Measurements from ENCODE around the gene ADAMTSL1.

ADAMTSL1 gene

DNA sequence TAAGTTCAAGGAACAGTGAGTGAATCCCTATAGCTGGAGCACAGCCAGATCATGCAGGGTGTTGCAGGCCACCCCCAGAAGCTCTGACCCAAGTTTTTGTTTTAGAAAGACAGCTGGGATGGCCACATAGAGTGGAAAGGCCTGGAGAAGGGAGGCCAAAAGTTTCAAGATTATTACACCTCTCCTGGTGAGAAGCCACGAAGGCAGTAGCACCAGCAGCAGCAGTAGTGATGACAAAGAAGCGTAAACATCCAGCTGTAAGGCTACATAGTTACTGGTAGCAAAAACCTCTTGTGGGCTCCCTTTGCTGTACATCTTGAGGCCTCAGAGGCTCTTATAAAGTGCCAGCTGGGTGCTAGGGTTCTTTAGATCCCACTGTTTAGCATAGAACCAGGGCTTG is 11.8 kb downstream of the ADAMTSL1 start:
- Histone ChIP-seq H3K36me3 (ENCODE audit: control insufficient read depth, insufficient read depth, low read length, severe bottlenecking) (no peaks in the 10 kb centered on the region), H3K9me3 (ENCODE audit: control insufficient read depth, low read length) (no peaks in the 10 kb centered on the region), H3K4me3 (ENCODE audit: low read length) (no peak overlapping the region), H3K27me3 (replicated peaks; ENCODE audit: control insufficient read depth, insufficient read depth, low read length) (no peaks in the 10 kb centered on the region), H3K4me1 (ENCODE audit: control insufficient read depth, insufficient read depth, low read length) (peaks cover 63% of the 10 kb centered on the region), H3K9ac (ENCODE audit: low read length) (peak overlapping the region; percentile 9)
- no peak for DNase-seq (ENCODE audit: low read depth)

DNA sequence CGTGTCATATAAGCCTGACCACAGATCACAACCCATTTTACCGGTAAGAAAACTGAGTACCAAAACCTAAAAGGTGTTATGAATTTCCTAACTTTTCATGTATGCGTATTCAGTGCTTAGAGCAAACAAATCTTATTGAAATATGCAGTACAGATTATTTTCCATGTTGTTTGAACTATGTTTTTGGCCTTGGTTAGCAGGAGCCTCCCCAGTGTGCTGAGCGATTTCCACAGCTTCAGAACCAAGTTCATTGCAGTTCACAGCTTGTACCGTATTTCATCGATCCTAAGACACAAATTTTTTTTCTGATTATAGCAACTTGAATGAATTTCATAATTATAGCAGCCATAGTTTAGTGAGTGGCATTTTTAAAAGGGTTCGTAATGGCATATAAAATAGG is 13.7 kb downstream of the ADAMTSL1 start:
- no peaks in the 10 kb centered on the region for H3K9me3 ChIP-seq (ENCODE audit: control insufficient read depth, low read length)
- DNase-seq (ENCODE audit: low read depth) = no peak
- H3K9ac ChIP-seq (ENCODE audit: low read length) = peak overlapping the region; percentile 68
- peak overlapping the region; percentile 60 for H3K4me3 ChIP-seq (ENCODE audit: low read length)
- no peaks in the 10 kb centered on the region for H3K36me3 ChIP-seq (ENCODE audit: control insufficient read depth, insufficient read depth, low read length, severe bottlenecking)
- H3K4me1 ChIP-seq (ENCODE audit: control insufficient read depth, insufficient read depth, low read length) = peaks cover 70% of the 10 kb centered on the region
- no peaks in the 10 kb centered on the region for H3K27me3 ChIP-seq (replicated peaks; ENCODE audit: control insufficient read depth, insufficient read depth, low read length)

DNA sequence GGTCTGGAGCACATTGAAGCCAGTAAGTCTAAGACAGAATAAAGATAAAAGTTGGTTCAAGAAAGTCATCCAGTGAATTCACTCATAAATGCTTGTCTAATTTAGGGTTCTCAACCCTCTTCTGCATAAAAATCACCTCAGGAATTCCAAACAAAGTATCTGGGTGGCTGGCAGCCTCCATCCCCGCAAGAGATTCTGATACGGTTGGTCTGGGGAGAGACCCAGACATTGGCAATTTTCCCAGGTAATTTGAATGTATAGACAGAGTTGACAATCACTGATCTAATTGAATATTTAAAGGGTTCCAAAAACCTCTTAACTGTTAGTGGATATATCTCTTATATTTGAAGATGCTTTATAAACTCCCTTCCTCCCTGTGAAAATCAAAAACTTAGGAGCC is 14.9 kb downstream of the ADAMTSL1 start:
- H3K36me3 ChIP-seq (ENCODE audit: control insufficient read depth, insufficient read depth, low read length, severe bottlenecking) = no peaks in the 10 kb centered on the region
- no peak overlapping the region for H3K4me3 ChIP-seq (ENCODE audit: low read length)
- no peaks in the 10 kb centered on the region for H3K27me3 ChIP-seq (replicated peaks; ENCODE audit: control insufficient read depth, insufficient read depth, low read length)
- no peaks in the 10 kb centered on the region for H3K9me3 ChIP-seq (ENCODE audit: control insufficient read depth, low read length)
- peaks cover 83% of the 10 kb centered on the region for H3K4me1 ChIP-seq (ENCODE audit: control insufficient read depth, insufficient read depth, low read length)
- DNase-seq (ENCODE audit: low read depth) = no peak
- H3K9ac ChIP-seq (ENCODE audit: low read length) = peak overlapping the region; percentile 81

DNA sequence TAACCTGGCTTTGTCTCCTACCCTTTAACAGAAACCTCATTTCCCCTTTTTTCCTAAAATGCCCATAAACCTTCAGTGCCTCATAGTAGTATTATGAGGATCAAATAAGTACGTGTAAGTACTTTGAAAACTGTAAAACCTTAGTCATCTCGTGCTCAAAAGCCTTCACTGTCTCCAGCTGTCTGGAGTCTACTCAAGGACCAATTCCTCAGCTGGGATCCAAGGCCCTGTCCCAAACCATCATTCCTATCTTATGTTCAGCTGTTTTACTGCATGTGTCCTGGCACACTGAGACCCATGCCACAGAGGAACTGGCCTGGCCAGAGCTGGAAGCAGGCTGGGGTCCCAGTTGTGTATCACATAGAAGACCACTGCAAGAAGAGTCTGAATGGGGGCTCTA is 15.9 kb downstream of the ADAMTSL1 start:
- Histone ChIP-seq H3K4me3 (ENCODE audit: low read length) (peak overlapping the region; percentile 65), H3K4me1 (ENCODE audit: control insufficient read depth, insufficient read depth, low read length) (peaks cover 81% of the 10 kb centered on the region)

DNA sequence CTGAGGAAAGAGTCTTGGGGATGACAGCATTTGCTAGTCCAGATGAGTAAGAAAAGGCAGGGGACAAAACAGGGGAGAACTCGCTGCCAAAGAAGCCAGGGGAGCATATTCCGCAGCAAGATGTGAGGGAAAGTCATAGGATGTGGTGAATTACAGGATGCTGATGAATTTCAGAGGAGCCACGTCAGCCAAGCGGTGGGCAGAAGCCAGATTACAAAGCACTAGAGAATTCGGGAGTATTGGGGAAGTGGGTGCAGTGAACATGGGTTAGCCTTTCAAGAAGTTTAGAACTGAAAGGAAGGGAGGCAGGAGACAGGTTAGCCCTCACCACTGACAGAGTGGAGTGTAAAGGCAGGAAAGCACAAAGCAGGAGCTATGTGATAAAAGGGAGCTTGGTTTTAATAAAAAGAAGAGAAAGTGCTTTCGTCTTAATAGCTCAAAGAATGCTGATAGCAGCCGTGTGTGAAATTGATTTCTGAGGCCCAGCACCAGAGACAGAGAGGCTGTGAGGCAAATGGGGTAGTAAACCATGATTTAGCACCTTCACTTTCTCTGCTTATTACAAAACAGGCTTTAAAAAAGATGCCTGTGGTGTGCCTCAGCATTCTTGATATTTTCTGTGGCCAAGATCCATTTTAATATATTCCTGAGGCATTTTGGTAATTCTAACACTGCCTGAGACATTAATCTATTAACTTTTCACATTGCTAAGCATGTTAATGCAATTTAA is 16.9 kb downstream of the ADAMTSL1 start:
- Histone ChIP-seq H3K4me1 (ENCODE audit: control insufficient read depth, insufficient read depth, low read length) (peaks cover 73% of the 10 kb centered on the region), H3K4me3 (ENCODE audit: low read length) (peak overlapping the region; percentile 65), H3K9me3 (ENCODE audit: control insufficient read depth, low read length) (no peaks in the 10 kb centered on the region), H3K9ac (ENCODE audit: low read length) (peak overlapping the region; percentile 81), H3K27me3 (replicated peaks; ENCODE audit: control insufficient read depth, insufficient read depth, low read length) (no peaks in the 10 kb centered on the region), H3K36me3 (ENCODE audit: control insufficient read depth, insufficient read depth, low read length, severe bottlenecking) (no peaks in the 10 kb centered on the region)
- DNase-seq (ENCODE audit: low read depth) = peak; percentile 89

More for the DNA sequence above, 15.9 kb downstream of the ADAMTSL1 start:
- Histone ChIP-seq H3K9me3 (ENCODE audit: control insufficient read depth, low read length) (no peaks in the 10 kb centered on the region), H3K9ac (ENCODE audit: low read length) (peak overlapping the region; percentile 81), H3K36me3 (ENCODE audit: control insufficient read depth, insufficient read depth, low read length, severe bottlenecking) (no peaks in the 10 kb centered on the region), H3K27me3 (replicated peaks; ENCODE audit: control insufficient read depth, insufficient read depth, low read length) (no peaks in the 10 kb centered on the region)
- no peak for DNase-seq (ENCODE audit: low read depth)

DNA sequence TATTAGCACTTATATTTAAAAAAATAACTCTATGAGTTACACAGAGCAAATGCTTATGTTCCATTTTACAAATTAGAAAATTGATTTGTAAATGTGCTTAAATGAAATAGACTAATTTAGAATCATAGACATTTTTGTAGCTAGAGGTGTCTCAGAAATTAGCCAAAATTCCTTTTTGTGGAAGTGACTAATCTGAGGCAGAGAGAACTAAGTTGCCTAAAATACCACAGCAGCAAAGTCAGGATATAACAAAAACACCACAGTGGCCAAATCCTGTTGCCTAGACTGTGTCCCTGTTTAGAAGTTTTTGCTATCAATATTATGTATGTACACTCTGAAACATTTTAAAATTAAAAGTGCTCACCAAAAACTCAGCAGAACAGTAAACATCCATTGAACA is 18.7 kb downstream of the ADAMTSL1 start:
- Histone ChIP-seq H3K36me3 (ENCODE audit: control insufficient read depth, insufficient read depth, low read length, severe bottlenecking) (no peaks in the 10 kb centered on the region), H3K4me3 (ENCODE audit: low read length) (peak overlapping the region; percentile 12), H3K4me1 (ENCODE audit: control insufficient read depth, insufficient read depth, low read length) (peaks cover 76% of the 10 kb centered on the region), H3K9me3 (ENCODE audit: control insufficient read depth, low read length) (no peaks in the 10 kb centered on the region), H3K9ac (ENCODE audit: low read length) (peak overlapping the region; percentile 81), H3K27me3 (replicated peaks; ENCODE audit: control insufficient read depth, insufficient read depth, low read length) (no peaks in the 10 kb centered on the region)
- DNase-seq (ENCODE audit: low read depth) = peak; percentile 34

DNA sequence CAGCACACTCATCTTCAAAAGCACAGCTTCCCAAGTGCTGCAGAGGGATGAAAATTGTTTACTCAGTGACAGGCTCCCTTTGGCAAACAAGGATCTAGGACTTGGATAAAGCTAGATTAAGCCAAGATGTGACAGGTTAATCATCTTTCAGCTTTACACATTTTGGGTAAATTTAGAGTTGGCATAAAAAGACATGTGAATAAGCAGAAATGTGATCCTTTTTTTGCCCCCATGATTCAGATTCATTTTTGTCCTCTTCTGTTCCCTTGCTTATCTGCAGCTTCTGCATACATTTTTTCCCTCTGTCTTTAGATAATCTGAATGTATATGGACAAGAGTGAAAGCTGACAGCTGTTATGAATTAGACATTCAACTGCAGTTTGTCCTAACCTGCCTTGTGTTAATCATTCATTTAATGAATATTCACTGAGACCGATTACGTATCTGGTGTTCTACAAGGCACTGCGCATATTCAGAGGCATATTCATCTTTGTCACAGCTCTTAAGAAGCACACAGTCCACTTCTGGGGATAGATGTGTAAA is 19.6 kb downstream of the ADAMTSL1 start:
- H3K36me3 ChIP-seq (ENCODE audit: control insufficient read depth, insufficient read depth, low read length, severe bottlenecking) = no peaks in the 10 kb centered on the region
- peak overlapping the region; percentile 81 for H3K9ac ChIP-seq (ENCODE audit: low read length)
- no peaks in the 10 kb centered on the region for H3K27me3 ChIP-seq (replicated peaks; ENCODE audit: control insufficient read depth, insufficient read depth, low read length)
- no peaks in the 10 kb centered on the region for H3K9me3 ChIP-seq (ENCODE audit: control insufficient read depth, low read length)
- no peak overlapping the region for H3K4me3 ChIP-seq (ENCODE audit: low read length)
- peaks cover 72% of the 10 kb centered on the region for H3K4me1 ChIP-seq (ENCODE audit: control insufficient read depth, insufficient read depth, low read length)
- DNase-seq (ENCODE audit: low read depth) = no peak

DNA sequence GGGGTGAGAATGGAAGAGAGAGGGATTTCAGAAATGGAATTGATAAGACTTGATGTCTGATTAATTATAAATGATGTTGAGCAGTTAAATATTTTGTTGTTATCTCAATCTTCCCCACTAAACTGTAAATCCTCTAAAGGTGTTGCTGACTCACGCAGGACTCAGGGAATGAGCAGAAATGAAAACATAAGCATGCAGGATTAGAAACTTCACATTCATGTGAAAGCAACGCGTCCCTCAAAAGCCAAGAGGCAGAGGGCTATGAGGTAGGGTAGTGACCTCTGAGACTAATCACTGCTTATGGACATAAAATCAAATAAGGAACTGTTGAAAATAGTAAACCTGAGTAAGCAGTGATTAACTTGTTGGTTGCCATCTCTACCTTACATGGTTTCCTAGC is 21.1 kb downstream of the ADAMTSL1 start:
- no peak for DNase-seq (ENCODE audit: low read depth)
- H3K9ac ChIP-seq (ENCODE audit: low read length) = no peak overlapping the region
- no peaks in the 10 kb centered on the region for H3K36me3 ChIP-seq (ENCODE audit: control insufficient read depth, insufficient read depth, low read length, severe bottlenecking)
- no peaks in the 10 kb centered on the region for H3K9me3 ChIP-seq (ENCODE audit: control insufficient read depth, low read length)
- peaks cover 68% of the 10 kb centered on the region for H3K4me1 ChIP-seq (ENCODE audit: control insufficient read depth, insufficient read depth, low read length)
- no peaks in the 10 kb centered on the region for H3K27me3 ChIP-seq (replicated peaks; ENCODE audit: control insufficient read depth, insufficient read depth, low read length)
- H3K4me3 ChIP-seq (ENCODE audit: low read length) = no peak overlapping the region

DNA sequence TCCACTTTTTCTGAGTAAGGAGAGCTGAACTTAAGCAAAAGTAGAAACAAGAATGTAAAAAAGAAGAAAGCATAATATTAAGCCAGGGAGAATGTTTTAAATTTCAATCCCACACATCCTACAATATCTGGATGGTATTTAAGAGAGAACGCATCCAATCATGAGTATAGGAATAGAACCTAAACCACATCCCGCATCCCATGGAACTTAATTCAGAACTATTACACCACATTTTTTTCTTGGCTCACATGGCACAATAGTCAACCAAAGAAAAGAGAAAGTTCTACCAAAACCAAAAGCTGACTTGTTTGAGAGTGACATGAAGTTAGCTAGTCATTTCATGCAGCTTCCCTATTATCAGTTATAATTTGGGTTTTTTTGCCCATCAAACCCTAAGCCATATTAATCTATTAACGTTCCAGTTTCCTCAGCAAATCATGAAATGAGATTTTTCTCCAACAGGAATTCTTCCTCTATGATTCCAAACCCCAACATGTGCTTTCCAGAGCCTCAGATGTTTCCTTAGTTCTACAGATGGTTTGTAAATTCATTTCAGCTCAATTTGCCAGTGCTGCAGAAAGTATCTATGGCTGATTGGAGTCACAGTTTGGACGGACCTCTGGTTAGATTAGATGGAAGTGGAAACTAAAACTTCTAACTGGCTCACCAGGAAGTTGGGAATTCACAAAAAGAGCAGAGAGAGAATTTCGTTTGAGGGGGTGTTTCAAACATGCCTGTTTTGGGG is 22.5 kb downstream of the ADAMTSL1 start:
- Histone ChIP-seq H3K27me3 (replicated peaks; ENCODE audit: control insufficient read depth, insufficient read depth, low read length) (no peaks in the 10 kb centered on the region), H3K9me3 (ENCODE audit: control insufficient read depth, low read length) (no peaks in the 10 kb centered on the region), H3K4me1 (ENCODE audit: control insufficient read depth, insufficient read depth, low read length) (peaks cover 65% of the 10 kb centered on the region), H3K9ac (ENCODE audit: low read length) (peak overlapping the region; percentile 53), H3K36me3 (ENCODE audit: control insufficient read depth, insufficient read depth, low read length, severe bottlenecking) (no peaks in the 10 kb centered on the region), H3K4me3 (ENCODE audit: low read length) (peak overlapping the region; percentile 45)
- DNase-seq (ENCODE audit: low read depth) = no peak

DNA sequence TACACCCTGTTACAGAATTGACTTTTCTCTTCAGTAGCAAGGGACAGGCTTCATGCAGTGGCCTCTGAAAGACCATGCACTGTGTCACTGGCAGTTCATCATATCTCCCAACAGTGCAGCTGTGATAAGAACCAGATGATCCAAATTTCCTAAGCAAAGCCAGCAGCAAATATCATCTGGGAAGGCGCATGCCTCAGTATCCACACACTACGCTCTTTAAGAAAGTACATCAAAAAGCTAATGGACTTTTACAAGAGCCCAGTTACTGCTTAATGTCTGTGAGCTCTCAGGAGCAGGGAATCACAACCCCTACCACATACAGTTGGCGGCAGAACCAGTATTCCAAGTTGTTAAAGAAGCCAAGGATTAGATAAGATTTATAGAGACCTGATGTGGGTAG is 25.1 kb downstream of the ADAMTSL1 start:
- no peak overlapping the region for H3K4me3 ChIP-seq (ENCODE audit: low read length)
- no peaks in the 10 kb centered on the region for H3K36me3 ChIP-seq (ENCODE audit: control insufficient read depth, insufficient read depth, low read length, severe bottlenecking)
- H3K4me1 ChIP-seq (ENCODE audit: control insufficient read depth, insufficient read depth, low read length) = peaks cover 52% of the 10 kb centered on the region
- no peaks in the 10 kb centered on the region for H3K27me3 ChIP-seq (replicated peaks; ENCODE audit: control insufficient read depth, insufficient read depth, low read length)
- no peak overlapping the region for H3K9ac ChIP-seq (ENCODE audit: low read length)
- DNase-seq (ENCODE audit: low read depth) = no peak
- H3K9me3 ChIP-seq (ENCODE audit: control insufficient read depth, low read length) = no peaks in the 10 kb centered on the region

DNA sequence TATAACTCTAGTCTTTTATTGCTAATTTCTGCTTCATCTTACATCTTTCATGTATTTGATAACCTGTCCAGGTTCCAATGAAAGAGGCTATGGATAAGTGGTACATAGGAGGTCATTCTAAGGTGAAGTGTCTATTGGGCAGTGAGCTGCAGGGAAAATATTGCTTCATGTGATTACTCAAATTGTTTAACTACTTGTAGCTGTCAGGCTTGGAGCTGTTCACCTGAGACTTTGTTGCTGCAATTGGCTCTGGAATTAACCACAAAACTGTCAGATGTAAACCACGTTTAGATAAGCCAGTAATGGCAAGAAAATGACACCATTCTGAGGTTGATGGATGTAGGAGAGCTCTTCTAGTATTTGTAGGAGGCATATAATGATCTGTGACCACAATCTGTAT is 26.0 kb downstream of the ADAMTSL1 start:
- no peak overlapping the region for H3K4me3 ChIP-seq (ENCODE audit: low read length)
- H3K9ac ChIP-seq (ENCODE audit: low read length) = no peak overlapping the region
- no peaks in the 10 kb centered on the region for H3K27me3 ChIP-seq (replicated peaks; ENCODE audit: control insufficient read depth, insufficient read depth, low read length)
- no peak for DNase-seq (ENCODE audit: low read depth)
- H3K4me1 ChIP-seq (ENCODE audit: control insufficient read depth, insufficient read depth, low read length) = peaks cover 52% of the 10 kb centered on the region
- no peaks in the 10 kb centered on the region for H3K9me3 ChIP-seq (ENCODE audit: control insufficient read depth, low read length)
- H3K36me3 ChIP-seq (ENCODE audit: control insufficient read depth, insufficient read depth, low read length, severe bottlenecking) = no peaks in the 10 kb centered on the region
